ENCODE results near the gene CREG2.
"Not testable (repeated sequence)": the region's sequence is repeated elsewhere in the genome, so short reads cannot be mapped to it uniquely, and the experiment has no call there.

CREG2 gene

DNA sequence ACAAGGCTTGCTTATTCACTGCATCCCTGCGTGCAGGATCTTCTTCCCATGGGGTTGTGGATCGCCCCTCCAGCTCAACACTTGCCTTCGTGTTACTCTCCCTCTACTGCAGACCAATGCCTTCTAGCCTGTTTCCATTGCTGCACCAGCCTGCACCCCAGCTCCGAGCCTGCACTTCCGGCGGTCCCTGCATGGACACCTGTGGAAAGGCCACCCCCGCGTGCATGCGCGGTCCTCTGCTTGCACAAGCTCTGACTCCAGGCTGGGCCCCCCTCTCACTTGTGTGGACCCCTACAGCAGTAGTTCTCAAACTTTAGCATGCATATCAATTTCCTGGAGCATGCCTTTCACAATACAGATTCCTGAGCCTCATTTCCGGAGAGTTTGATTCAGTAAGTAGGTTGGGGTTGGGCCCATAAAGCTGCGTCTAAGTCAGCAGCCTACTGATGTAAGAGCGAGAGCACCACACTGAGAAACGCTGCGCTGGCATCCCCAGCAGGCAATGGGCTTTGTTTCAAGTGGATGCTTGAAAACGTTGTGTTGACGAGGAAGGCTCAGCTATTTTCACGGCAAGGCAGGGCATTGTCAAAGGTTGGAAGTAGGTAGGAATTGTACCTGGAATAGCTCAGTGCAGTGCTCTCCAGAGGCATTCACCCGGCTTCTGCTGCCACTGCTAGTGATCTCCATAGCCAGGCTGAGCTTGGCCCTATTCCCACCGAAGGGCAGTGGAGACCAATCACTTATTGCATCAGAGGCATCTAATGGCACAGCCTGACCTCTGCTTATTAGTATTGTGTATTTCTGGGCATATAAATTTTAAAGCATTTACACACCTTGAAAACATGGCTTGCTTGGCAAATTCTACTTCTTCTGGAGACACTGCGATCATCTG lies 32.6 kb downstream of the CREG2 start:
- H4K20me1 ChIP-seq: no peaks in the 10 kb centered on the region
- TF ChIP-seq Cebpa-rat (IDR thresholded peaks at IDR 0.05): no peak
- no peaks in the 10 kb centered on the region for H3K9me3 ChIP-seq (replicated peaks in 1 of 11)
- H3K9ac ChIP-seq: no peak overlapping the region
- H3K4me1 ChIP-seq: peaks cover 0 to 18% (median 0%) of the 10 kb centered on the region in 10 experiments; a peak in 6 of 20 replicates
- no peak overlapping the region for H3K4me3 ChIP-seq
- no peaks in the 10 kb centered on the region for H3K27me3 ChIP-seq
- no peak overlapping the region for H3K27ac ChIP-seq
- no peak overlapping the region for H3K4me2 ChIP-seq
- no peaks in the 10 kb centered on the region for H3K36me3 ChIP-seq

DNA sequence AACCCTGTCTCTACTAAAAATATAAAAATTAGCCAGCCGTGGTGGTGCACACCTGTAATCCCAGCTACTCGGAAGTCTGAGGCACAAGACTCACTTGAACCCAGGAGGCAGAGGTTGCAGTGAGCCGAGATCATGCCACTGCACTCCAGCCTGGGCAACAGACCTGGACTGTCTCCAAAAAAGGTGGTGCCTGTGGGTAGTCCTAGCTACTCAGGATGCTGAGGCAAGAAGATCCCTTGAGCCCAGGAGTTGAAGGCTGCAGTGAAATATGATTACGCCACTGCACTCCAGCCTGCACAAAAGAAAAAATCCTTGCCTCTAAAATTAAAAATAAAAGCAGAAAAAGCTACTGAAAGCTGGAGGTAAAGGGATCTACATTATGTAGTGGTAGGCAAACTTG lies 34.7 kb downstream of the CREG2 start:
- not testable (repeated sequence) for H3K27ac ChIP-seq; H3K27me3 ChIP-seq; H4K20me1 ChIP-seq; H3K9me3 ChIP-seq (replicated peaks in 1 of 11); H3K4me3 ChIP-seq; H3K9ac ChIP-seq; H3K36me3 ChIP-seq; H3K4me2 ChIP-seq
- H3K4me1 ChIP-seq: peaks cover 0 to 28% (median 0%) of the 10 kb centered on the region in 10 experiments; a peak in 7 of 20 replicates

DNA sequence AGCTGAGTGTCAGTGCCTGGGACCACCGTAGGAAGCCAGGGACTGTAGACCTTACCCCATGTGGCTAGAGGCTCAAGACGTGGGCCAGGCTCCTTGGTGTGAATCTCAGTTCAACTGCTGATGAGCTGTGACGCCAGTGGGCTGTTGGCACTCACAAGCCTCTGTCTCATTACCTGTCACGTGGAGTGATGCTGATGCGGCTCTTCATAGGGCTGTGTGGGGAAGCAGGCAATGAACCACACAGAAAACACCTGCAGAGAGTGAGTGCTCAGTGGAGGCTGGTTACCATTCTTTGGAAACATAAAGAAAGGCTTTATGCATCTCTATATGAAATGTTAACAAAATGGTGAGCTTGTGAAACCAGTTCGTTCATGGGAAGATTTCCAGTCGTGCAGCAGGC lies 36.1 kb downstream of the CREG2 start:
- H3K9me3 ChIP-seq (replicated peaks in 1 of 11): no peaks in the 10 kb centered on the region
- H3K27ac ChIP-seq: no peak overlapping the region; a peak in 1 of 22 replicates
- H3K4me1 ChIP-seq: peaks cover 0 to 28% (median 0%) of the 10 kb centered on the region in 10 experiments; a peak in 7 of 20 replicates
- no peak for TF ChIP-seq Cebpa-rat (IDR thresholded peaks at IDR 0.05)
- H3K4me3 ChIP-seq: no peak overlapping the region
- H3K4me2 ChIP-seq: peak overlapping the region in 2 of 11 experiments; percentile 70 to 82; a peak in 4 of 22 replicates
- H4K20me1 ChIP-seq: no peaks in the 10 kb centered on the region
- H3K36me3 ChIP-seq: no peaks in the 10 kb centered on the region
- no peaks in the 10 kb centered on the region for H3K27me3 ChIP-seq
- H3K9ac ChIP-seq: no peak overlapping the region

DNA sequence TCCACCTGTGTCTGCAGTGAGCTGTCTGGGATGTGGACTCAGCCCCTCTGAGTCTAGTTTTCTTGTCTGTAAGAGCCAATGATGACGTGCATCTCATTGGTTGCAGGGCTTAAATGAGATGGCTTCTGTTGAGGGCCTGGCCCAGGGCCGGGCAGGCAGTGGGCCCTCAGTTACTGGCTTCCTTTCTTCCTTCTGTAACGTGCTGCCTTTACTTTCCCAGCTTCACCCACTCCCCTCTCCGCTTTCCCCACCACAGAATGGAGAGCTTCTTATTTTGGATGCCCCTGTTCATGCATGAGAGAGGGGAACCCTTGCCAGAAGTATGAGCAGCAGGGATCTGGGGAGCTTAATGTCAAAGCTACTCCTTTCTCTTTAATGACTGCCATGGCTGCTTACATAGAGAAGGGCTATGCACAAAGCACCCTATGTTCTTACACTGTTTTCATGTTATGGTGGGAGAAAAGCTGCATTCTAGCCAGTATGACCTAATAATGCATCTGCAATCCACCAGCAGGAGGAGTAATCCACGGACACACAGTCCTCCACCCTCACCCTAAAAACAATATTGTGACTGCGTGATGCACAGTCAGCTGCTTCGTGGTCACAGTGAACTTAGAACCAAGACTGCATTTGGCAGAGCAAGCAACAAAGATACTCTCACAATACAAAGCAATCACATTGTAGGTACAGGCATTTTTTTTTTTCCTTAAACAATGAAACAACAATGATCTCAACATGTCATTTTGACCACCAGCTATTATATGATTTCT lies 37.2 kb downstream of the CREG2 start:
- TF ChIP-seq Cebpa-rat (IDR thresholded peaks at IDR 0.05): no peak
- H3K4me1 ChIP-seq: peaks cover 0 to 28% (median 0%) of the 10 kb centered on the region in 10 experiments; a peak in 7 of 20 replicates
- H3K4me2 ChIP-seq: peak overlapping the region in 3 of 11 experiments; percentile 50 to 82 (median 70); a peak in 6 of 22 replicates
- H3K4me3 ChIP-seq: no peak overlapping the region
- H4K20me1 ChIP-seq: no peaks in the 10 kb centered on the region
- no peak overlapping the region for H3K9ac ChIP-seq
- H3K27ac ChIP-seq: no peak overlapping the region
- H3K36me3 ChIP-seq: no peaks in the 10 kb centered on the region
- H3K27me3 ChIP-seq: no peaks in the 10 kb centered on the region
- H3K9me3 ChIP-seq (replicated peaks in 1 of 11): no peaks in the 10 kb centered on the region

DNA sequence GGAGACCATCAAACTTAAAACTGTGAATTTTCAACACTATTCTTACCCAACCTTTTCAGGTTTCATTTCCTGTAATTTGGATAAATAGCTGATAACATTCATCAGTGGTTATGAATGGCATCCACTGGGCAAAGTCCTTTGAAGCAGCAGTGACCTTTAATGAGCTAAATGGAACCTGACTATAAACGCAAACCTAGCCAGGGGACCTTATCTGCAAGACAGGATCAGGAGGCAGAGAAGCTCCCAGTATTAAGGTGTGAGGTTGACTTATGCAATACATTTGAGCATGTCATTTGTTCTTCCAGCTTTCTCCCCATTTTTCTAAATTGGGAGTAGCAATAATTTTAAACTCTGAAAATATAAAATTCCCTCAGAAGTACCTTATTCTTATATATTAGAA lies 38.4 kb downstream of the CREG2 start:
- peaks cover 0 to 28% (median 0%) of the 10 kb centered on the region in 10 experiments; a peak in 7 of 20 replicates for H3K4me1 ChIP-seq
- H3K36me3 ChIP-seq: no peaks in the 10 kb centered on the region
- H3K9ac ChIP-seq: no peak overlapping the region
- no peak overlapping the region for H3K27ac ChIP-seq
- H4K20me1 ChIP-seq: no peaks in the 10 kb centered on the region
- no peak overlapping the region for H3K4me3 ChIP-seq
- no peak for TF ChIP-seq Cebpa-rat (IDR thresholded peaks at IDR 0.05)
- H3K4me2 ChIP-seq: peak overlapping the region in 5 of 11 experiments; percentile 20 to 47 (median 30); a peak in 4 of 22 replicates
- H3K27me3 ChIP-seq: no peaks in the 10 kb centered on the region
- H3K9me3 ChIP-seq (replicated peaks in 1 of 11): no peaks in the 10 kb centered on the region

DNA sequence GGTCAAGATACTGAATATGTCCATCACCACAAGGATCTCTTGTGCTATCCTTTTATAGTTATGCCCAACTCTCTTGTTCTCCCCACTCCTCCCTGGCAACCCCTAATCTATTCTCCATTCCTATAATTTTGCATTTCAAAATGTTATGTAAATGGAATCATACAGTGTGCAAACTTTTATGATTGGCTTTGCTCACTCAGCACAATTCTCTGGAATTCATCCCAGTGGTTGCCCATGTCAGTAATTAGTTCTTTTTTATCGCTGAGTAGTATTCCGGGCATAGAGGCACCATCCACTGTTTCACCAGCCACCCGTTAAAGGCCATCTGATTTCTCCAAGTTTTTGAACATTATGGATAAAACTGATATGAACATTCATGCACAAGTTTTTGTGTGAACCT lies 40.4 kb downstream of the CREG2 start:
- TF ChIP-seq Cebpa-rat (IDR thresholded peaks at IDR 0.05): no peak
- Histone ChIP-seq H3K4me3 (no peak overlapping the region), H3K4me1 (peaks cover 3 to 41% (median 12%) of the 10 kb centered on the region in 10 experiments), H3K4me2 (no peak overlapping the region), H3K9ac (no peak overlapping the region), H3K36me3 (no peaks in the 10 kb centered on the region), H3K27ac (no peak overlapping the region), H3K27me3 (no peaks in the 10 kb centered on the region), H4K20me1 (no peaks in the 10 kb centered on the region), H3K9me3 (replicated peaks in 1 of 11) (no peaks in the 10 kb centered on the region)

DNA sequence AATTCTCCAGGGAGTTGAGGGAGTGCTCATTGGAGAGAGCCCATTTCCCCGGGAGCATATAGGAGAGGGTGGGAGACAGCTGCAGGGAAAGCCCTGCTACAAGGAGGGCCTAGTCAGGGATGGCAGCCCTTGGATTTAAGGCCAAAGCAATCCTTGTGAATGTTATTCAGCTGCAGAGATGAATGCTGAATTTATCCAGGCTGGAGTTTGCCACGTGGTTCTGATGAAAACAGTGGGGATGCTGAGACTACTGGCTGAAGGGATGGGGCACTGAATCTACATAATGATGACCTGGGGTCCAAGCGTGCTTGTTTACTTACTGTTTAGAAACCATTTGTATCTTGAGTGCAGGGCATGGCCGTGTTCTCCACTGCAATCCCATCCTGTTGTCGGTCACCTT lies 43.2 kb downstream of the CREG2 start:
- no peaks in the 10 kb centered on the region for H3K9me3 ChIP-seq (replicated peaks in 1 of 11)
- no peak for TF ChIP-seq Cebpa-rat (IDR thresholded peaks at IDR 0.05)
- no peak overlapping the region for H3K9ac ChIP-seq
- no peak overlapping the region for H3K4me3 ChIP-seq
- H3K27me3 ChIP-seq: no peaks in the 10 kb centered on the region
- no peaks in the 10 kb centered on the region for H4K20me1 ChIP-seq
- H3K4me2 ChIP-seq: no peak overlapping the region
- H3K4me1 ChIP-seq: peaks cover 10 to 48% (median 38%) of the 10 kb centered on the region in 10 experiments
- H3K27ac ChIP-seq: 0 out of 22 replicates have a peak overlapping the region, but pooled peaks of 1 of the 11 experiments have one; percentile 10
- no peaks in the 10 kb centered on the region for H3K36me3 ChIP-seq

DNA sequence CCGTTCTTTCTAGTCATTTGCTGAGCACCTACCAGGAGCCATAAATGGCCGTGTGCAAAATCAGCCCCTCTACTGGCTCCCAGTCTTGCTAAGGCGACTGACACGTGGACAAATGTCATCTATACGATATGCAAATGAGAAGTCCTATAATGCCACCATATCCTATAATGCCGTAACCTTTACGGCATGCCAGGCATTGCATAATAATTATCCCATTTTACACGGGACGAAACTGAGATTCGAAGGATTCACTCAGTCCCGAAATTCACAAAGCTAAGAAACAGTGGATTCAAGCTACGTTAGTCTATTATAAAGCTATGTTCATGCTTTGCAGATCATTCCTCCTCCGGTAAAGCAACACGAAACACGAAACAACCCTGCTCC lies 44.7 kb downstream of the CREG2 start:
- Histone ChIP-seq H3K27me3 (no peaks in the 10 kb centered on the region), H3K9ac (peak overlapping the region in 7 of 11 experiments; percentile 7 to 47 (median 25); a peak in 8 of 22 replicates), H3K4me3 (no peak overlapping the region), H3K36me3 (no peaks in the 10 kb centered on the region), H3K4me2 (peak overlapping the region in 9 of 11 experiments; percentile 58 to 82 (median 69); a peak in 17 of 22 replicates), H3K9me3 (replicated peaks in 1 of 11) (no peaks in the 10 kb centered on the region), H4K20me1 (no peaks in the 10 kb centered on the region), H3K27ac (peak overlapping the region in 8 of 11 experiments; percentile 51 to 76 (median 64); a peak in 15 of 22 replicates), H3K4me1 (peaks cover 10 to 56% (median 39%) of the 10 kb centered on the region in 10 experiments)
- no peak for TF ChIP-seq Cebpa-rat (IDR thresholded peaks at IDR 0.05)

Data from BLaER1 treated with 17β-estradiol and CSF1 and Interleukin-3, amounts not matched to agents 10 nM and 100 nM (cell line).